ENCODE data around the gene APOBEC4.

Gene APOBEC4

GRCh38 chr1:183694755-183695154 lies 41.6 kb upstream of the APOBEC4 start:
- no peak overlapping the region for H3K4me3 ChIP-seq (ENCODE audit: low read depth, low read length)
- no peak for TF ChIP-seq CTCF (IDR thresholded peaks at IDR 0.05; ENCODE audit: low read depth, low read length)

- no peak for TF ChIP-seq CTCF (IDR thresholded peaks at IDR 0.05; ENCODE audit: low read depth, low read length)
- H3K4me3 ChIP-seq (ENCODE audit: low read depth, low read length), result no peak overlapping the region
These were observed 41.0 kb upstream of the APOBEC4 start for GRCh38 chr1:183694066-183694465.

GRCh38 chr1:183693521-183693920 lies 40.4 kb upstream of the APOBEC4 start:
- no peak for TF ChIP-seq CTCF (IDR thresholded peaks at IDR 0.05; ENCODE audit: low read depth, low read length)
- no peak overlapping the region for H3K4me3 ChIP-seq (ENCODE audit: low read depth, low read length)

GRCh38 chr1:183689762-183690204 lies 36.7 kb upstream of the APOBEC4 start:
- no peak overlapping the region for H3K4me3 ChIP-seq (ENCODE audit: low read depth, low read length)
- no peak for TF ChIP-seq CTCF (IDR thresholded peaks at IDR 0.05; ENCODE audit: low read depth, low read length)

GRCh38 chr1:183688341-183689060 lies 35.4 kb upstream of the APOBEC4 start:
- no peak for TF ChIP-seq CTCF (IDR thresholded peaks at IDR 0.05; ENCODE audit: low read depth, low read length)
- H3K4me3 ChIP-seq (ENCODE audit: low read depth, low read length), result no peak overlapping the region

- H3K4me3 ChIP-seq (ENCODE audit: low read depth, low read length), result no peak overlapping the region
- no peak for TF ChIP-seq CTCF (IDR thresholded peaks at IDR 0.05; ENCODE audit: low read depth, low read length)
These were observed 34.6 kb upstream of the APOBEC4 start for GRCh38 chr1:183687546-183688304.

- TF ChIP-seq CTCF (IDR thresholded peaks at IDR 0.05; ENCODE audit: low read depth, low read length), result no peak
- H3K4me3 ChIP-seq (ENCODE audit: low read depth, low read length), result no peak overlapping the region
These were observed 33.1 kb upstream of the APOBEC4 start for GRCh38 chr1:183686229-183686628.

Data from WI38 (cell line).